Endothelial cell of hepatic sinusoid (primary cell): ENCODE results near the gene CCDC152.
"Not testable (repeated sequence)": the region's sequence is repeated elsewhere in the genome, so short reads cannot be mapped to it uniquely, and the experiment has no call there.

Experiments used
- in situ Hi-C: cut with HindIII; loops from 2 replicates; pipeline ENCODE4 v1.10.0; 2017; ENCODE audit warnings: low sequenced_read_pairs

Gene CCDC152

GRCh38 chr5:42811591-42812446, 55.2 kb downstream of the CCDC152 start, which contains the start of gene SELENOP:
Gene SELENOP, minus strand, starts transcription at chr5:42811892. Its CDS starts 3,539 bp downstream, at chr5:42808353.
- in situ Hi-C loops, result no loop called here

GRCh38 chr5:42812620-42813019, 56.0 kb downstream of the CCDC152 start:
- in situ Hi-C loops, result no loop called here

- in situ Hi-C loops, result no loop called here
Measured at GRCh38 chr5:42813533-42813932, 56.9 kb downstream of the CCDC152 start.

GRCh38 chr5:42816546-42816945, 59.9 kb downstream of the CCDC152 start:
- in situ Hi-C loops, result not testable (repeated sequence)

GRCh38 chr5:42819745-42820144, 63.1 kb downstream of the CCDC152 start:
- in situ Hi-C loops, result no loop called here

GRCh38 chr5:42822548-42822947, 65.9 kb downstream of the CCDC152 start:
- in situ Hi-C loops, result no loop called here

- in situ Hi-C loops, result no loop called here
Measured at GRCh38 chr5:42824347-42824976, 67.8 kb downstream of the CCDC152 start.

GRCh38 chr5:42825422-42826148, 69.0 kb downstream of the CCDC152 start:
- in situ Hi-C loops, result no loop called here

GRCh38 chr5:42826757-42827515, 70.3 kb downstream of the CCDC152 start:
- in situ Hi-C loops, result no loop called here

GRCh38 chr5:42828671-42829070, 72.1 kb downstream of the CCDC152 start:
- in situ Hi-C loops, result no loop called here

- in situ Hi-C loops, result no loop called here
Measured at GRCh38 chr5:42830924-42831323, 74.3 kb downstream of the CCDC152 start.

- in situ Hi-C loops, result no loop called here
Measured at GRCh38 chr5:42832060-42832459, 75.4 kb downstream of the CCDC152 start.

- in situ Hi-C loops, result no loop called here
Measured at GRCh38 chr5:42836070-42836769, 79.6 kb downstream of the CCDC152 start.

- in situ Hi-C loops, result no loop called here
Measured at GRCh38 chr5:42837601-42838000, 81.0 kb downstream of the CCDC152 start.

- in situ Hi-C loops, result no loop called here
Measured at GRCh38 chr5:42839196-42839595, 82.6 kb downstream of the CCDC152 start.

GRCh38 chr5:42840269-42840668, 83.7 kb downstream of the CCDC152 start:
- in situ Hi-C loops, result no loop called here

GRCh38 chr5:42840842-42841567, 84.4 kb downstream of the CCDC152 start:
- in situ Hi-C loops, result no loop called here

- in situ Hi-C loops, result no loop called here
Measured at GRCh38 chr5:42842921-42843641, 86.5 kb downstream of the CCDC152 start.
